HG03103 (cell line): ENCODE results near the gene KRTAP9-7.

Experiments used
- ATAC-seq: cut with Tn5 transposase; IDR thresholded peaks from one replicate; pipeline ENCODE4 v1.9.1; 2021; ENCODE audit warnings: low read depth; ENCODE audit not compliant: unreplicated experiment

KRTAP9-7 gene

GRCh38 chr17:41318231-41318630 lies 42.7 kb downstream of the KRTAP9-7 start:
- ATAC-seq = no peak

GRCh38 chr17:41322094-41322902 lies 46.8 kb downstream of the KRTAP9-7 start:
- no peak for ATAC-seq

GRCh38 chr17:41322903-41323895 lies 47.7 kb downstream of the KRTAP9-7 start:
- no peak for ATAC-seq

GRCh38 chr17:41324180-41325075 lies 48.9 kb downstream of the KRTAP9-7 start:
- ATAC-seq = no peak

- ATAC-seq = no peak
Measured at GRCh38 chr17:41325126-41325525, 49.6 kb downstream of the KRTAP9-7 start.

- no peak for ATAC-seq
Measured at GRCh38 chr17:41325611-41326010, 50.1 kb downstream of the KRTAP9-7 start.
